ENCODE results near the gene DAG1.

Gene DAG1

GRCh38 chr3:49469936-49470713 is at the start of gene DAG1:
Gene DAG1, plus strand, starts transcription at chr3:49470267. Its CDS starts 40,268 bp downstream, at chr3:49510535.
- in situ Hi-C loops (cut with HindIII; ENCODE audit: low sequenced_read_pairs), result no loop called here

GRCh38 chr3:49421890-49422378 is 48.1 kb upstream of the DAG1 start:
- in situ Hi-C loops (cut with HindIII; ENCODE audit: low sequenced_read_pairs), result no loop called here

- in situ Hi-C loops (cut with HindIII; ENCODE audit: low sequenced_read_pairs), result no loop called here
These were observed 47.5 kb upstream of the DAG1 start, which contains the start of gene AMT for GRCh38 chr3:49422379-49423248. Gene AMT, minus strand, starts transcription at chr3:49422473. Its CDS starts 23 bp downstream, at chr3:49422450.

- in situ Hi-C loops (cut with HindIII; ENCODE audit: low sequenced_read_pairs), result no loop called here
These were observed 45.3 kb upstream of the DAG1 start for GRCh38 chr3:49424816-49425215.

- in situ Hi-C loops (cut with HindIII; ENCODE audit: low sequenced_read_pairs), result no loop called here
These were observed 42.5 kb upstream of the DAG1 start for GRCh38 chr3:49427586-49427985.

- in situ Hi-C loops (cut with HindIII; ENCODE audit: low sequenced_read_pairs), result no loop called here
These were observed 41.4 kb upstream of the DAG1 start for GRCh38 chr3:49428752-49429080.

GRCh38 chr3:49434731-49435130 is 35.3 kb upstream of the DAG1 start:
- in situ Hi-C loops (cut with HindIII; ENCODE audit: low sequenced_read_pairs), result no loop called here

- in situ Hi-C loops (cut with HindIII; ENCODE audit: low sequenced_read_pairs), result no loop called here
These were observed 24.7 kb upstream of the DAG1 start for GRCh38 chr3:49445391-49445790.

- in situ Hi-C loops (cut with HindIII; ENCODE audit: low sequenced_read_pairs), result no loop called here
These were observed 16.4 kb upstream of the DAG1 start for GRCh38 chr3:49453621-49454020.

GRCh38 chr3:49454458-49454857 is 15.6 kb upstream of the DAG1 start:
- in situ Hi-C loops (cut with HindIII; ENCODE audit: low sequenced_read_pairs), result no loop called here

- in situ Hi-C loops (cut with HindIII; ENCODE audit: low sequenced_read_pairs), result no loop called here
These were observed 15.0 kb upstream of the DAG1 start for GRCh38 chr3:49454898-49455681.

GRCh38 chr3:49456466-49456865 is 13.6 kb upstream of the DAG1 start:
- in situ Hi-C loops (cut with HindIII; ENCODE audit: low sequenced_read_pairs), result no loop called here

- in situ Hi-C loops (cut with HindIII; ENCODE audit: low sequenced_read_pairs), result no loop called here
These were observed 9.7 kb upstream of the DAG1 start for GRCh38 chr3:49460188-49460890.

GRCh38 chr3:49460956-49461355 is 9.1 kb upstream of the DAG1 start:
- in situ Hi-C loops (cut with HindIII; ENCODE audit: low sequenced_read_pairs), result no loop called here

- in situ Hi-C loops (cut with HindIII; ENCODE audit: low sequenced_read_pairs), result no loop called here
These were observed 8.5 kb upstream of the DAG1 start for GRCh38 chr3:49461443-49462171.

GRCh38 chr3:49462222-49462621 is 7.8 kb upstream of the DAG1 start:
- in situ Hi-C loops (cut with HindIII; ENCODE audit: low sequenced_read_pairs), result no loop called here

GRCh38 chr3:49465270-49466034 is 4.6 kb upstream of the DAG1 start:
- in situ Hi-C loops (cut with HindIII; ENCODE audit: low sequenced_read_pairs), result no loop called here

GRCh38 chr3:49466085-49466484 is 4.0 kb upstream of the DAG1 start:
- in situ Hi-C loops (cut with HindIII; ENCODE audit: low sequenced_read_pairs), result no loop called here
